Epidermal melanocyte (primary cell): ENCODE measurements around the gene NDC1.
"Not testable (repeated sequence)": the region's sequence is repeated elsewhere in the genome, so short reads cannot be mapped to it uniquely, and the experiment has no call there.

Source experiments
- DNase-seq: peaks from one replicate; pipeline ENCODE4 v3.0.0; 2011; ENCODE audit warnings: low spot score; ENCODE audit not compliant: insufficient read length

The NDC1 gene

GRCh38 chr1:53826367-53826766 is 11.7 kb downstream of the NDC1 start:
- no peak for DNase-seq

DNA sequence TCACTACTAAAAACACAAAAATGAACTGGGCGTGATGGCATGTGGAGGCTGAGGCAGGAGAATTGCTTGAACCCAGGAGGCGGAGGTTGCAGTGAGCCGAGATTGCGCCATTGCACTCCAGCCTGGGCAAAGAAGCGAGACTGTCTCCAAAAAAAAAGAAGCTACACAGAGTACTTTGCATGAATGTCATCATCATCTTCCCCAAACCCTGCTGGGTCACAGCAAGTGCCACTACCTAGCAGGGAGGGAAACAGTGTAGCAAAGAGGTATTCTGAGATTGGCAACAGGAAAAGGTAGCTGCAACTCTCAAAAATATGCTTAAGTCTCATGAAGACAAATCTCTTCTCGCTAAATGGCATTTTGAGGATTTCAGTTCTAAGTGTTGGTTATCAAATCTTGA is 12.8 kb downstream of the NDC1 start:
- no peak for DNase-seq

DNA sequence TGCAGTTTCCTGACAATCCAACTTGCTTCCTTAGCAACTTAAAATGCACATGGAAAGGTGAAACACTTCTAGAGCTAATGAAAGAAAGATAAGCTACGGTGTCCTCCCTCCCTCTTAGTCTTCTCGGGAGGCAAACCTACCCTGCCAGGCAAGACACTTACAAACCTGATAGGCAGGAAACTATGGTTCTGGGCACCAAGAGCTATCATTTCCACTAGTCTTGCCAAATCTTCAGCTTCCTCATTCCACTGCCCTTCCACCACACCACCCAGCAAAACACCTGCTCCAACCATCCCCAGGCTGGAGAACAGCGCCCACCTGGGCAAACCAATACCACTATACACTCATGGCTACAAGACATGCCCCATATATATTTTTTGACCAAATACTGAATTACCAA is 15.2 kb downstream of the NDC1 start:
- DNase-seq, result no peak

- no peak for DNase-seq
These were observed 16.7 kb downstream of the NDC1 start for GRCh38 chr1:53821380-53821779.

GRCh38 chr1:53819387-53819786 is 18.7 kb downstream of the NDC1 start:
- DNase-seq, result no peak

GRCh38 chr1:53816584-53816983 is 21.5 kb downstream of the NDC1 start:
- DNase-seq, result not testable (repeated sequence)

- DNase-seq, result not testable (repeated sequence)
These were observed 22.6 kb downstream of the NDC1 start for GRCh38 chr1:53815484-53815883.

- DNase-seq, result no peak
These were observed 26.7 kb downstream of the NDC1 start for GRCh38 chr1:53811414-53811851.

DNA sequence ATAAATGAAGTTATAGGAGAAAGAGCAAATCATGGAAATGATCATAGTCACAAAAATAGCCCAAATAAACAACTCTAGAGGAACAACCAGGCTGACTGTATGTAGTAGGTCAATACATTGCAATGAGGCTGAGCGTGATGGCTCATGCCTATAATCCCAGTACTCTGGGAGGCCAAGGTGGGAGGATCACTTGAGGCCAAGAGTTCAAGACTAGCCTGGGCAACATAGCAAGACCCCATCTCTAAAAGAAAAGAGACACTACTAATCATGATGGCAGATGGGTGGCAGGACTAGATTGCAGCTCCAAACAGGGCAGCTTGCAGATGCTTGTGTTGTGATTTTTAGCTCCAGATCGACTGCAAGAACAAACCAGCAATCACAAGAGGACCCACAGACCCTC is 27.6 kb downstream of the NDC1 start:
- DNase-seq, result no peak

DNA sequence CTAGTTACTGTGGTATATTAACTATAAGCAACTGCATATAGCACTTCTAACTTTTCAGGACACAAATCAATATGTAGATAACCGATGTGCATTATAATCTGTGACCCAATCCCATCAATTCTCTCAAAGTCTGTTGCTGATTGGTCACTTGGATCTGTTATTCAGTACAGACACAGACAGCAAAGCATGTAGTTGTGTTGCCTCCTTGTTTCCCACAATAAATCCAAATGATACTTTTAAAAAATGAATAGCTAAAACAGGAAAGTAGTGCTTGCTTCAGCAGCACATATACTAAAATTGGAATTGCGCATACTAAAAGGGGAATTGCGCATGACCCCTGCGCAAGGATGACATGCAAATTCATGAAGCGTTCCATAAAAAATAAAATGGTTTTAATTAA is 28.1 kb downstream of the NDC1 start:
- no peak for DNase-seq

DNA sequence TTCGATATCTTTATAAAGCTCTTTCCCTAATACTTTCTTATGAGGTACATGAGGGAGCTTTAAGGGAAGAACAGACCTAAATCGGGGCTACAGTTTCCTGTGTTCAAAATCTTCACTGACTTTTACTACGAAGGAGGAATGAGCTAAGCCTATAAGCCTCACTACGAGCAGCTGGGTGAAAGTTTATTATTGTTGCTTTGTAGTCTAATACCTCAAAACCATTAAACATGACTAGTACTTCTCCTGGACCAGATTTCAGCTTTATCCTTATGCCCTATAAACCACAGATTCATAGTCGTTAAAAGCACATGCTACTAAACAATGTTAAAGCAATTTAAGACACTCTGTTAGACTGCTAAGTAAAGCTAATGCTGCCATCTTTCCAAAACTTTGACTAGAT is 30.2 kb downstream of the NDC1 start:
- DNase-seq, result no peak

GRCh38 chr1:53804791-53805505 is 33.1 kb downstream of the NDC1 start:
- DNase-seq, result no peak

DNA sequence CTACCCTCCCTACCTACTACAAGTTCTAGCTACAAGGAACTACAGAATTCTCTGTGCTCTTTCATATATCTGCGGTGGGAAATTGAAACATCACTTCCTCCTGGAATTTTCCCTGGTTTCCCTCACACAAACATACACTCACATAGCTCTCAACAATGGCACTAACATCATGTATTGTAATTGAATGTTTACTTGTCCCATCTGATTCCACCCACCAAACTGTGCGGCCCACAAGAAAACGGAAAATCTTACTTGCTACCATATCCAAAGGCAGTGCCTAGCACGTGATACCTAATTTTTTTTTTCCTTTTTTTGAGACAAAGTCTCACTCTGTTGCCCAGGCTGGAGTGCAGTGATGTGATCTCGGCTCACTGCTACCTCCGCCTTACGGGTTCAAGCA is 33.9 kb downstream of the NDC1 start:
- DNase-seq, result no peak

DNA sequence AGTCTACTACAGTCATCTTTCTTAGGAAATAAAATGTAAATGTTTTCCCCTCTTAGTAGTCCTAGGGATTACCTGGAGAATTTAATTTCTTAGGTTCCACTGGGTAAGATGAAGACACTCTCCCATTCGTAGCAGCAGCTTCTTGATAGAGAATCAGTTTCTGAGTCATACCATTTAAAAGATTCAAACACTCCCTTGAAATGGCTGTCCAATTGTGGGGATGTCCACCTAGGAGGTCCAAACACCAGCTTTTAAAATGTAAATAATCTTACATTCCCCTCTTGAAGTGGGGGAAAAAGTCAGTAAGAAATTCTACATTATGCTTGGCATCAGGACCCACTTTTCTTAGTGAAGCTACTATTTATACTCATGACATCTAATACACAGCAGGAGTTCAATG is 37.5 kb downstream of the NDC1 start:
- no peak for DNase-seq

DNA sequence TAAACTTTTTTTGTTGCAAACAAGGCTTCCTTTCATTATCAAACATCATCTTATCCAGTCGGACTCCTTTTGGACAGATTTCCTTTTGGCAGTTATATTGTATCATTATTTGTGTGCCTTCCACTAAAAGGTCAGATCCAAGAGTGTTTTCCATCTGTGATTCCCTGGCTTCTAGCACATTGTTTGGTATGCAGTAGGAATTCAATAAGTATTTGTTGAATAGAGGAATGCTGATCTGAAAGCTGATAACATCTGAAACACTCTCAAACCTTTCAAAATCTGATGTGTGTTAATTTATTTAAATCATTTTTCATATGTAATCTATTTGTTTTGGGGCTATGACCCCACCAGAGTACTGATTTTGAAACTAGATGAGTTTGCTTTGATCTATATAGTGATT is 39.0 kb downstream of the NDC1 start:
- DNase-seq, result no peak

GRCh38 chr1:53792806-53793205 is 45.3 kb downstream of the NDC1 start:
- DNase-seq, result no peak

DNA sequence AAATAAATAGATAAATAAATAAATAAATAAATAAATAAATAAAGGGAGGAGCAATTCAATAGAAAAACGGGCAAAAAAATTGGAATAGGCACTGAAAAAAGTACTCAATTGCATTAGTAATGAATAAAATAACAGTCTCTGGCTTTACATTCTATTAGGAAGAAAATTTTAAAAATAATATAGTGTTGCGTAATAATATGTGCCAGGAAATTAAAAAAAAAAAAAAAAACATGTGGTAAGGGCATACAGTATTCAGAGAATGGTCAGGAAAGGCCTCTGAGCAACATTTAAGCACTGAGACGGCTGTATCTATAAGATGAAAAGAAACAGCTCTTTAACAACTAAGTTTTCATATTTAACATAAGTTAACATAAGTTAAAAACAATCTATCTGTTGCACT is 50.4 kb downstream of the NDC1 start:
- no peak for DNase-seq

- DNase-seq, result no peak
These were observed 55.0 kb downstream of the NDC1 start for GRCh38 chr1:53783056-53783455.

DNA sequence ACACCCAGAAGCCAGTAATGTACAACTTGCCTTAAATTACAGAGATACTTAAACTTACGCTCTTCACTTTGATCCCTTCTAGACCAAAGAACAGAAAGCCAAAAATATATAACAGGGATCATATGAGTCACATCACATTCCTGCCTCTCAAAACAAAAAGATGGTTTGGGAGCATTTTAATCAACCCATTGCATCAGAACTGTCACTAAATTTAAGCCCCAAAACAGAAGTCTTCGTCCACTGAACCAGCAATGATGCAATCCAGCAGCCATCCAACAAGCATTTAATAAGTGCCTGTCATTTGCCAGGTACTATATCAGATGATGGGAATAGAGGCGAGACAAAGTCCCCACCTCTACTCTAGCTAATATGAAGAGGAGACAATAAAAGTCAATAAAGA is 56.4 kb downstream of the NDC1 start:
- no peak for DNase-seq

GRCh38 chr1:53777272-53777671 is 60.8 kb downstream of the NDC1 start:
- no peak for DNase-seq

DNA sequence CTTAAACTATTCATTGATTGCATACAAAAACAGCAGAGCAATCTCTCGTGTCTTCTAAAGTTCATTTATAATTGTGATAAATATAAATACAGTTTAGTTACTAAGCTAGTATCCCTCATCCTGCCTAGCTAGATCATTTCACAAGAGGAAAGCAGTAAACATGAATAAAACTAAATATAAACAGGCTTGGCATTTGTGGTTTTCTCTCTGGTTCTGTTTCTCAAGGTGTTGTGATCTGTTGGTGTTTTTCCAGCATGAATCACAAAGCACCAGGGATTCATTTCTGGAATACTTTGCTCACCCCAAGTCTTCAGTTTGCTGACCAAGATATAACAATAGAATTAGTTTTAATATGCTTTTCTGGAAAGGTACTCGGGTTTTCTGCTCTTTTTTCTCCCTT is 66.4 kb downstream of the NDC1 start:
- DNase-seq, result no peak

GRCh38 chr1:53769780-53770179 is 68.3 kb downstream of the NDC1 start:
- DNase-seq, result no peak

GRCh38 chr1:53769184-53769583 is 68.9 kb downstream of the NDC1 start:
- no peak for DNase-seq
